Inflammatory macrophage treated with lipopolysaccharide for 1 hour (primary cell): Measurements from ENCODE around the gene TRAF5.

ENCODE experiments used
- DNase-seq, 2 donors: peaks; one replicate each; pipeline ENCODE4 v3.0.0-alpha.2; 2020 to 2022

The TRAF5 gene

GRCh38 chr1:211328866-211329475 is 2.3 kb downstream of the TRAF5 start:
- no peak for DNase-seq

- no peak for DNase-seq
Observed at GRCh38 chr1:211329764-211330201, 3.1 kb downstream of the TRAF5 start.

DNA sequence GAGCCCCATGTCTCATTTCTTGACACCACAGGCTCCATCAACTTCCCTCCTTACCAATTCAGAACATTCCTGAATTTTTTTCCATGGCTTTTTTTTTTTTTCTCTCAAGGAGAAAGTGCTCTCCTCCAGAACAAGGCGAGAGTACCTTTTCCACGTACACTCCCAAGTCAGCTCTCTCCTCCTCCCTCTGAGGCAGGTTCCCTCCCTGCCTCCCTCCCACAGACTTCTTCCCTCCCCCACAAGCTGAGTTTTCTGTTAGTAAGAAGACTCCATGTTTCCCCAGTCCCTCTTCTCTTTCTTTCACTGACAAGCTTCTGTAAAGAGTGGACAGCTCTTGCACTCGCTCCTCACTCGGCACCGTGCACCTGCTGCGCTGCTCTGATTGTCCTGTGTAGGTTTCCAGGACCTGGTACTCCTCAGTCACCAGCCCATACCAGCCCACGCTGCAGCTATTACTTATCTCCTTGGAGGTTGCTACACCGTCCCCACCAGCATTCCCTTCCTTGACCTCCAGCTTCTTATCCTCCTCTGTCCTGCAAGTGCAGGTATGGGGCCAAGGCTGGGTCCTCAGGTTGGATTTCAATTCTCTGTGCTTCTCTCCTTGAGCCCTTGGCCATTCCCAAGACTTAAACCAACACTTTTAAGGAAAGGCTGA is 3.8 kb downstream of the TRAF5 start:
- no peak for DNase-seq

DNA sequence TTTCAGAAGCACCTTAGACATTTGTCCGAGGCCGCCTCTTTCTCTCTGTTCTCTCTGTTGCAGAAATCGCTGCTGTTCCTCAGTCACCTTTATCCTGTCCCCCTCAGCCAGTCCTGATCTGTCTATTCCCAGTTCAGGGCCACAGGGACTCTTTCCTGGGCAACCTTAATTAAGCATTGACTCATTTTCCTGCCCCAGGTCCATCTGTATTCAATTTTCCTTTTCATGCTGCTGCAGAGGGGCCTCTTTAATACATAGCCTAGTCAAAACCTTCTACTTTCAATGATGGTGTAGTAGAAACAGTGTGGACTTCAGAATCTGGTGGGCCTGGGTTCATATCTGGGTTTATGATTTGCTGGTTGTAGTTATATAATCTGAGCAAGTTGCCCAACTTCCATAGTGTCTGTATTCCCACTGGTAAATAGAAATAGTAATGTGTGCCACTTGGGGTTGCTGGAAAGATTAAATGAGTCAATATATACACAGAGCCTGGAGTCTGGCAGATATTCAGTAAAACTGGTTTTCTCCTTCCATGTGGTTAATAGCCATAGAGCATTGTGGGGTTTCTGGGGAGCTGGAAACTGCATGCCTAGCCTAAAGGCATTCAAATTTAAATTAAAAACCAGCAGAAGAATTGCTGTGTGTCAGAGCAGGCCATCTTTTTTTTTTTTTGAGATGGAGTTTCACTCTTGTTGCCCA is 4.5 kb downstream of the TRAF5 start:
- no peak for DNase-seq

- DNase-seq = no peak
Observed at GRCh38 chr1:211332036-211332616, 5.5 kb downstream of the TRAF5 start.

- DNase-seq = no peak
Observed at GRCh38 chr1:211332830-211333229, 6.2 kb downstream of the TRAF5 start.

- DNase-seq = no peak
Observed at GRCh38 chr1:211333906-211334305, 7.3 kb downstream of the TRAF5 start.

GRCh38 chr1:211334986-211335385 is 8.4 kb downstream of the TRAF5 start:
- no peak for DNase-seq

DNA sequence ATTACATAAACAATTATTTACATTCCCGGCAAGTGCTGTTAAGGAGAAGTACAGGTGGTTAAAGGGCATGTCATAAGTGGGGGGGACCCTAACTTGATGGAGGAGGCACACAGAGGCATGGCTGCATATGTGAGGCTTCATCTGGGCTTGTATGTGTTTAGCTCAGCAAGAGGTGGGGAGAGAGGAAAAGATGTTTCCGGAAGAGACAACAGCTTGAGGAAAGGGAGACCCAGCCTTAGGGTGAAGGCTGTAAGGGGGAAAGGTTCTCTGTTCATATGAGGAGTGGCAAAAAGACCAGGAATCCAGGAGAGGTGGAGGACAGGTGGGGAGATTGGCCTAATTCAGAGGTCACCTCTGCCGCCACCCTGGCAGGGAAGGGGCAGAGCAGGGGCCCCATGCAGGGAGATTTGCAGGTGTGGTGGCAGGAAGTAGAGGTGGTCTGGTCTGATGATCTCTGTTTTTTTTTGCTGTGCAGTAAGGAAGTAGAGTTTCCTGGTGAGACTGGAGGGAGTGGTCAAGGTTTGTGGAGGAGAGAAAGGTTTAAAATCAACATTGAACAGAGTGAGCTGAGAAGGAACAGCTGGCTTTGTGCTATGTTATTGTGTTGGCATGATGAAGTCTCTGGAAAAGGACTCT is 9.0 kb downstream of the TRAF5 start:
- DNase-seq = no peak

DNA sequence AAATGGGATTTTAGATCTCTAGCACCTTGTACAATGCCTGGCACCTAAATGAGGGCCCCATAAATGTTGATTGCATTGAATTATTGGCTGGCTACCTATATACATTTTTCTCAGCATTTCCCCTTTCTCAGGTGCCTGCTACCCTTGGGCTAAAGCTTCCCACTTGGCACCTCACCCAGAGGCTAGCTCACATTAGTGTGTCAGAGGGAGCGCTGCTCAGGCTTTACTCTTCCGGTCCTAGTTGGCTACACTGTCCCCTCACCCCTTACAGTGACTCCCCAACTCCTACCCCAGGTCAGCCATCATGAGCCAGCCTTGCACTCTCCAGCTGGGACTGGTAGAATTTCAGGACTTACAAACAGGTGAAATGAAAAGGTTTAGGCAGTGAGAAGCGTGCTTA is 9.5 kb downstream of the TRAF5 start:
- DNase-seq = no peak

DNA sequence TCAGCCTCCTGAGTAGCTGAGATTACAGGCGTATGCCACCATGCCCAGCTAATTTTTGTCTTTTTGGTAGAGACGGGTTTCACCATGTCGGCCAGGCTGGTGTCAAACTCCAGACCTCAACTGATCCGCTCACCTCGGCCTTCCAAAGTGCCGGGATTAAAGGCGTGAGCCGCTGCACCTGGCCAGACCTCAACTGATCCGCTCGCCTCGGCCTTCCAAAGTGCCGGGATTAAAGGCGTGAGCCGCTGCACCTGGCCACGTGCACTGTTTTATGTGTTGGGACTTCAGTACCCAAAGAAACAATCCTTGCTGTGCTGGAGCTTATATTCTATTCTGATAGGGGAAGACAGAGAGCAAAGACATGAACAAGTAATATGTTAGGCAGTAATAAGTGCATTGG is 10.1 kb downstream of the TRAF5 start:
- no peak for DNase-seq

DNA sequence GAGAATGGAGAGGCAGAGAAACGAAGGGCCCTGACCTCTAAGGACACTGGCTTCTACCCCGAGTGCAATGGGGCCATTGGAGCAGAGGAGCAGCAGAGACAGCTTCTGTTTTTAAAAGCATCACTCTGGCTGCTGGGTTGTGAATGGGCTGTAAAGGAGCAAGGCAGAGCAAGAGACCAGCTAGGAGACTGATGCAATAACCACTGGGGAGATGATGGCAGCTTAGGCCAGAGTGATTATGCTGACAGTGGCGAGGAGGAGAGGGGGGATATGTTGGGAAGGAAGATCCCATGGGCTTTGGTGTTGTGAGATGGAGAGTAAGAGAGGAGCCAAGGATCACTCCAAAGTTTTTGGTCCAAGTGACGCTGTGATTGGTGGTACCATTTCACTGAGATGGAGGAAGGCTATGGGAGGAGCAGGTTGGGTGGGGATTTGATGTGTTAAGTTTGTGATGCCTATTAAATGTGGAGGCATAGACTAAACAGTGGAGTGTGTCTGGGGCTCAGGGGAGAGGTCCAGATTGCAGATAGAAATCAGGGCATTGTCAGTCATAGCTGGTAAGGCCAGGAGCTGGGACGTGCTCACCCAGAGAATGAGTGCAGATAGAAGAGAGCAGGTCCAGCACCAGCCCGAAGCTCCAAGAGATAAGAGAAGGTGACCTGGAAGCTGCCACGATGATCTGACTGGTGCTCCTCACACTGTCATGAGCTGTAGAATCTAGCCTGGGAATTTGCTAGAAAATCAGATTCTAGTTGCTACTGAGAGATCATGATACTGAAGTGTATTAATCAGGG is 11.0 kb downstream of the TRAF5 start:
- no peak for DNase-seq

DNA sequence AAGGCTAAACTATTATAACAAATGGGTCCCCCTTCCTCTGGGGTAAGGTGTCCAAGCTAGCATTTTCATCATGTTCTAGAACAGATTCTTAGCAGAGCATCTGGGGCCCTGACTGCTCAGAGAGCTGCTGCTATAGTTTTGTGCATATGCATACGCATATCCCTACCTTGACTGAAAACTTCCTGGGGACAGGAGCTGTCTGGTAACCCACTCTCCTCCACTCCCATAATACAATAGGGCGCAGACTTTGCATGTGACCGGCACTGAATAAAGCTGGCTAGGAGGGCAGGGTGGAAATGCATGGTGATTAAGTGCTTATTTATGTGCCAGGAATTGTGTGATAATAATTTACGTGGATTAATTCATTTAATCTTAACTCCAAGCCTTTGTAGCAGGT is 11.6 kb downstream of the TRAF5 start:
- no peak for DNase-seq

DNA sequence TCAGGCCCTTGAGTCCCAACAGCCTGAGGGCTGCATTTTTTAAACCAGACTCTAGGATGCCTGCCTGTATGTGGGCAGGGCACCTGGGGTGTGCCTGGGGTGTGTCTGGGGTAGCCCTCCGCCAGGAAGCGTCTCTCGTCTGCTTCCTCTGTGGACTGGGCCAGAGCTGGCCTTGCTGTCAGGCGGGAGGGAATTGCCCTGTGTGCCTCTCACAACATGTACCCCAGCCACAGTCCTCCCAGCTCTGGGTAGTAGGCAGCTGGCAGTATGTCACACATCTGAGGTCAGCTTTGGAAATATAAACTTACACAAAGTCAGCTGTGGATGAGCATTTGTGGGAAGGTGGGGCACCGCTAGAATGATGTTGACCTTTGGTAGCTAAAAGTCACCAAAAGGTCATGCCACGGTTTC is 13.0 kb downstream of the TRAF5 start:
- peak; percentile 14 to 39 for DNase-seq

GRCh38 chr1:211340622-211341507 is 14.2 kb downstream of the TRAF5 start:
- peak; percentile 66 to 80 for DNase-seq

DNA sequence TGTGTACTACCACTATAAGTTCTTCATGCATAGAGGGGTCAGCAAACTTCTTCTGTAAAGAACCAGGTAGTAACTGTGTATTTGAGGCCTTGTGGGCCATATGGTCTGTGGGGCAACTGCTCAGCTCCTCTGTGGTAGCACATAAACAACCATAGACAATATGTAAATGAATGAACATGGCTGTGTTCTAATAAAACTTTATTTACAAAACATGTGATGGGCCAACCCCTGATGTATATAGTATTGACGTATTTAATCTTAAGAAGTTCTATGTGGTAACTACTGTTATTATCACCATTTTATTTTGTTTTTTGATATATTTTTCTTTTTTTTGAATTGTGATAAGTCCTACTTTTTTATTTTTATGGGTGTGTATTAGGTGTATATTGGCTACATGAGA is 15.4 kb downstream of the TRAF5 start:
- no peak for DNase-seq

- peak; percentile 28 to 38 for DNase-seq
Observed at GRCh38 chr1:211343607-211344006, 17.0 kb downstream of the TRAF5 start.

DNA sequence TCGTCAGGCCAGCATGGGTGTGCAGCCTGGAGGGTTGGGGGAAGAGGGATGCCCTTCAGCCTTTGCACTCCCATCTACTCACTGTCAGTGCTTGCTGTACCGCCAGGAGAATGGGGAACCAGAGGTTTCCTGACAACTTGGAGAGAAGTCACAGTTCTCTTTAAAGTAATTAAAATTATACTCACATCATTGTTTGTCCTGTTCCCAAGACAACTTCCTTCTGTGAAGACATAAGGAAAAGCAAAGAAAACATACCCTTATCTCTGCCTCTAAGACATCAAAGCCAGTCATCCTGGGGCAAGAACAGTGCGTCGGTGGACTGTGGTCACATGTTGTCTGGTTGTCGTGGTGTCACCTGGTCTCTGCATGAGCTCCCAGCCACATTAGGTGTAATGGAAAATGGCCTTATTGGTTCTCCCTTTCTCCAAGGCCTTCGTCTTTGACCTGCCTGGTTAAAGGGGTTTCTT is 17.6 kb downstream of the TRAF5 start:
- peak in 1 of 2 donors; percentile 18 for DNase-seq

DNA sequence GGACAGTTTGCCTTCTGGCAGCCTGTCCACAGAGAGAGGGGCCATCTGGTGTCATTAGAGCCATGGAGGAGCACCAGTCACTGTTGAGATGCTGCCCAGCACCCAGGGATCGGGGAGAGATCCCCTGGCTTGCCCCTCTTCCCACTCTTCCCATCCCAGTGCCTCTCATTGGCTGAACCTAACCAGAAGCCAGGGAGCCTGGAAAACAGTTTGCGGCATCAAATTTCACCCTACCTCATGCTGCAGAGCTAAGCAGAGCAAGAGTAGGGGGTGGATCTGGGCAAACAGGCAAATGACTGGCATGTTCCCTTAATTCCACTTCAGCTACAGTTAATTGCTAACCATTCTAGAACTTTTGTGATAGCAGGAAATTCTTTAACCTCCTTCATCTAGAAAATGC is 19.1 kb downstream of the TRAF5 start:
- no peak for DNase-seq

- DNase-seq = no peak
Observed at GRCh38 chr1:211347077-211347844, 20.6 kb downstream of the TRAF5 start.

GRCh38 chr1:211348547-211348946 is 21.9 kb downstream of the TRAF5 start:
- DNase-seq = no peak
